ENCODE data around the gene NARS2. TPM values are rescaled to one million over a fixed set of nuclear protein-coding genes. Genes with fewer than 3 reads are reported as not detected.

Gene NARS2
- total RNA-seq, 1 donor from 2014 or later = 27.5 TPM

- H3K4me3 Mint-ChIP-seq = no peak overlapping the region
- no peaks in the 10 kb centered on the region for H3K27me3 Mint-ChIP-seq
- no peak for TF ChIP-seq CTCF (conservative IDR thresholded peaks at IDR 0.05)
- no peak for DNase-seq (ENCODE audit: extremely low spot score, unreplicated experiment)
- peaks cover 11% of the 10 kb centered on the region for H3K4me1 Mint-ChIP-seq (ENCODE audit: unreplicated experiment)
- H3K9me3 Mint-ChIP-seq = peaks cover 5% of the 10 kb centered on the region
- no peak overlapping the region for H3K27ac Mint-ChIP-seq
- H3K36me3 Mint-ChIP-seq = peaks cover 36% of the 10 kb centered on the region
Observed at GRCh38 chr11:78551066-78551465, 23.6 kb downstream of the NARS2 start.

DNA sequence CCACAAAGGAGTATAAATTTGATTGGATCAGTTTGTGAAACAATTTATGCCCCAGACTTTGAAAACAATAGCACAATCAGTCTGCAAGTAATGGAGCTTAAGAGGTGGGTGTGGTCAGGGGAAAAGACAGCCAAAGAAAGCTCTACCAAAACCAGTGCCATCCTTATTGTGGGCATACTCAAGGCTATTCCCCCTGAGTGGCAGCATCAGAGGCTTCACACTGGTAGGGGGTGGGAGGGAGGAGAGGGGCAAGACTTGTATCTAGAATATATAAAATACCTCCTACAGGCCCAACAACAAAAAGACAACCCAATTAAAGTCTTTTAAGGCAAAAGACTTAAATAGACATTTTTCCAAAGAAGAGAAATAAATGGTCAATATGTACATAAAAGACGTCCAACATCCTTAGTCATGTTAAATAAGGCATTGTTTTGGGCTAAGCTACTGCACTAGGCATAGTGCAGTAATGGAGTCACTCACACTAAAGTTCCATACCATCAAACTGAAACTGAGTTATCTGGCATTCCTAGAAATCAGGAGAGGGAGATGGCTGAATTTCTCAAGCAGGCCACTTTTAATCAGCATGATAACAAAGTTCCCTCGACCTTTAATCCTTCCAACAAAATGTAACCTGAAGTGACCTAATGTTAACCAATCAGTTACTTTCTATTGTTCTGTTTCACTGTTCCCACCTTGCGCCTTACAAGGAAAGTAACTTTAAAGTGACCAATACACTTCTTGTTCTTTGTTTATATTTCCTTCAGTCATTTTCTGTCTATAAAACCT, 24.8 kb downstream of the NARS2 start:
- Mint-ChIP-seq H3K9me3 (peaks cover 5% of the 10 kb centered on the region), H3K27me3 (no peaks in the 10 kb centered on the region), H3K27ac (no peak overlapping the region), H3K4me1 (ENCODE audit: unreplicated experiment) (peaks cover 11% of the 10 kb centered on the region), H3K4me3 (no peak overlapping the region), H3K36me3 (peaks cover 36% of the 10 kb centered on the region)
- TF ChIP-seq CTCF (conservative IDR thresholded peaks at IDR 0.05) = no peak
- no peak for DNase-seq (ENCODE audit: extremely low spot score, unreplicated experiment)

DNA sequence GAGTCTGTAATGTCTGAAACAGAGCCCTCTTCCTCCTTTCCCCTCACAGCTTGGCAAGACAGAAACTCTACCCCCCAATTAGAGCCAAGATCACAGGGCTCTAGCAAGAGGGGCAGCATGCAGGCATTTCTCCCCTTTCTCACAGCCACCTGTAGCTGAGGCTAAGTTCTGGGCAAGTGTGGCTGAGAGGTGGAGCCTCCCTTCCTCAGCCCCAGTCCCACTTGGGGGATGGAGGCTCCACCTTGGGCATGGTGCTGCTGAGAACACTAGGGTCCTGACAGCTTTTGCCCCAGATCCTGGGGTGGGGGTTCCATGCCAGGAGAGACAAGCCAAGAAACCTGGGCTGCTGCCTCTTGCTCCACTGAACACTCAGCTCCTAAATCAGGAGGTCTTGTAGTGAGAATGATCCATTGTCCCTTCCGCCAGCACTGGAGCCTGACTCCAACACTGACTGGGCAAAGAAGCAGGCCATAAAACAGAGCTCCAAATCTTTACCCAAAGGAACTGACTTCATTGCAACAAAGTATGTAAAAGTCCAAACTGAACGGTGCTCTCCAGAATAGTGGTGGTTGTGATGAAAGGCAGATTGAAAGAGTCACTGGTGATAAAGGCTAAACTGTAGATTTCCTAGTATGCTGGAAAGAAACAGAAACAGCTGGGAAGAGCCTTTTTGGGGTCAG, 25.6 kb downstream of the NARS2 start:
- no peak for TF ChIP-seq CTCF (conservative IDR thresholded peaks at IDR 0.05)
- H3K36me3 Mint-ChIP-seq = peaks cover 31% of the 10 kb centered on the region
- H3K27me3 Mint-ChIP-seq = no peaks in the 10 kb centered on the region
- DNase-seq (ENCODE audit: extremely low spot score, unreplicated experiment) = no peak
- H3K9me3 Mint-ChIP-seq = peaks cover 6% of the 10 kb centered on the region
- H3K4me1 Mint-ChIP-seq (ENCODE audit: unreplicated experiment) = peaks cover 11% of the 10 kb centered on the region
- H3K27ac Mint-ChIP-seq = no peak overlapping the region
- H3K4me3 Mint-ChIP-seq = no peak overlapping the region

DNA sequence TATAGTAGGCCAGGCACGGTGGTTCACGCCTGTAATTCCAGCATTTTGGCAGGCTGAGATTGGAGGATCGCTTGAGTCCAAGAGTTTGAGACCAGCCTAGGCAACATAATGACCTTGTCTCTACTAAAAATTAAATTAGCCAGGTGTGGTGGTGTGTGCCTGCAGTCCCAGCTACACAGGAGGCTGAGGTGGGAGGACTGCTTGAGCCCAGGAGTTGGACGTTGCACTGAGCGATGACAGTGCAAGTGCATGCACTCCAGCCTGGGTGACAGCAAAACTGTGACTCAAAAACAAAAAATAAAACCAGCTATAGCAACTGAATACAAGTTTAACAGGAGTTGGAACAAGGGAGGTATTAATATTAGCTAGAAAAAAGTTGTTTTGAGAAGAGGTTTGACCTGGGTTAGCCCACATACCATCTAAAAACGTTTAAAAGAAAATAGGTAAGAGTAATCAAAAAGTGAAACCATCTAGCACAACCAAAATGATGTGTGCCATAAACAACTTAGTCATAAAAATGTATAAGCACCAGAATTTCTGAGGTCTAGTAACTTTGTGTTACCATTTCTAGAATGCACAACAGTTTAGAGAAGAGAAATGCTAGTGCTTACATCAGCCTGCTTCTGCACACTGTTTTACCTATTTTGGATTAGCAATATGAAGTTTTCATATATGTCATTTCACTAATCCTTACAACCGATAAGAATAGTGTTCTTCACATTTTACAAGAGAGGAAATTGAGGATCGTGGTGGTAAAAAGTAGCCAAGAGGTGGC, 26.5 kb downstream of the NARS2 start:
- no peak overlapping the region for H3K27ac Mint-ChIP-seq
- H3K4me3 Mint-ChIP-seq = no peak overlapping the region
- H3K9me3 Mint-ChIP-seq = peaks cover 9% of the 10 kb centered on the region
- no peak for DNase-seq (ENCODE audit: extremely low spot score, unreplicated experiment)
- H3K4me1 Mint-ChIP-seq (ENCODE audit: unreplicated experiment) = peaks cover 11% of the 10 kb centered on the region
- H3K27me3 Mint-ChIP-seq = no peaks in the 10 kb centered on the region
- no peak for TF ChIP-seq CTCF (conservative IDR thresholded peaks at IDR 0.05)
- peaks cover 30% of the 10 kb centered on the region for H3K36me3 Mint-ChIP-seq

DNA sequence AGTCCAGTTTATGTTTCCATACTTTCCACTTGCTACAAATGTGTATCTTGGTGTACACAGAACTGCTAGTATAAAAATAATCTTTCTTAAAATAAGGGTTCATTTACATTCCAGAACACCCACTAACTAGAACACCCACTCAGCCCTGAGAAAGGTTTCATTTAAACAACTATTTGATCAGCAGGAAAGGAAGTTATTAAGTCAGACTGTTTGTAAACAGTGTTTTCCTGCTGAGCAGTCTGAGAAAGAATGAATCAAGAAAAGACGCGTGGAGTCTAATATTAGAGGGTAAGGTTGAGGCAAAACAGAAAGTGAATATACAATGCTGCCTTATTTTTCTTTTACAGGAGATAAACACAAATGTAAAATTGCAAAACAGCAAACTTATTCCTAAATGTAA, 32.7 kb downstream of the NARS2 start:
- Mint-ChIP-seq H3K9me3 (peaks cover 4% of the 10 kb centered on the region), H3K4me1 (ENCODE audit: unreplicated experiment) (peaks cover 5% of the 10 kb centered on the region), H3K27me3 (no peaks in the 10 kb centered on the region), H3K27ac (no peak overlapping the region), H3K36me3 (peaks cover 51% of the 10 kb centered on the region), H3K4me3 (no peak overlapping the region)
- no peak for DNase-seq (ENCODE audit: extremely low spot score, unreplicated experiment)
- TF ChIP-seq CTCF (conservative IDR thresholded peaks at IDR 0.05) = no peak

All from type B pancreatic cell (in vitro differentiated cells).